GM12878 (cell line): Measurements from ENCODE around the gene STAB2. TPM values are rescaled to one million over a fixed set of nuclear protein-coding genes. Genes with fewer than 3 reads are reported as not detected.

Experiments used
- ATAC-seq: fragments of 200-7000 bp; cut with Tn5 transposase; 3 replicates; pipeline ENCODE4 v1.9.1; 2020; ENCODE audit warnings: mild to moderate bottlenecking, moderate library complexity
- BruUV-seq: library from RNA; stranded (reverse); fragments of 400-500 nt; replicated peaks from 2 replicates; lab custom pipeline; 2021; lab: Mats Ljungman, UMichigan
- CTCF ChIA-PET: fragments of 300-600 bp; sonication (Branson Sonifier 250); formaldehyde crosslinking; extraction: SDS; loops from one replicate; lab custom pipeline; 2021; ENCODE audit warnings: inconsistent platforms; lab: Yijun Ruan, JAX
- POLR2A ChIA-PET: fragments of 350-600 bp; formaldehyde crosslinking; extraction: SDS; loops from one replicate; lab custom pipeline; 2021; ENCODE audit warnings: inconsistent platforms; lab: Charles Lee
- RAD21 ChIA-PET: fragments of 300-600 bp; sonication (Branson Sonifier 250); formaldehyde crosslinking; loops from one replicate; lab custom pipeline; 2023; ENCODE audit warnings: antibody characterized with exemption; ENCODE audit not compliant: unreplicated experiment; lab: Charles Lee
- SMC1A ChIA-PET: fragments of 300-600 bp; sonication (Branson Sonifier 250); formaldehyde crosslinking; loops from one replicate; lab custom pipeline; 2023; ENCODE audit not compliant: unreplicated experiment, uncharacterized antibody; lab: Charles Lee
- DNase-seq: peaks from one replicate; pipeline ENCODE4 v3.0.0-alpha.2; 2011; ENCODE audit warnings: low read depth, low spot score
- FAIRE-seq: peaks from 3 replicates; lab custom pipeline; 2011; peaks lifted over from hg19 to GRCh38; lab: Jason Lieb, UNC
- H2AFZ ChIP-seq: 2 replicates; pipeline ENCODE4 v1.6.0; 2011; ENCODE audit warnings: low read depth, low read length, control low read depth; ENCODE audit not compliant: control insufficient read depth
- H3K27ac ChIP-seq: 2 replicates; pipeline ENCODE4 v1.5.1; 2011; ENCODE audit warnings: control low read depth; ENCODE audit not compliant: control insufficient read depth, insufficient read depth
- H3K27me3 ChIP-seq, 2 experiments: replicated peaks in 1 of 2; 2 replicates each; pipeline versions ENCODE4 v1.6.0 to v1.6.1; 2011; ENCODE audit warnings: low read length in 1 of 2; ENCODE audit not compliant: control insufficient read depth in 2 of 2, insufficient read depth in 2 of 2
- H3K36me3 ChIP-seq, 2 experiments: 2 replicates each; pipeline ENCODE4 v1.5.1; 2011; ENCODE audit warnings: low read length in 1 of 2; ENCODE audit not compliant: control insufficient read depth in 2 of 2, insufficient read depth in 2 of 2
- H3K4me1 ChIP-seq: 2 replicates; pipeline ENCODE4 v1.6.1; 2011; ENCODE audit warnings: mild to moderate bottlenecking, low read length, moderate library complexity, mixed read lengths; ENCODE audit not compliant: control insufficient read depth, insufficient read depth
- H3K4me2 ChIP-seq: 2 replicates; pipeline ENCODE4 v1.6.0; 2011; ENCODE audit warnings: control low read depth; ENCODE audit not compliant: control insufficient read depth, insufficient read depth
- H3K4me3 ChIP-seq: fragments of 200-600 bp; sonication (generic); 2 replicates; pipeline ENCODE4 v1.5.1; 2016
- H3K79me2 ChIP-seq: 2 replicates; pipeline ENCODE4 v1.6.0; 2011; ENCODE audit warnings: low read length; ENCODE audit not compliant: control insufficient read depth, insufficient read depth
- H3K9ac ChIP-seq: 2 replicates; pipeline ENCODE4 v1.8.0; 2011; ENCODE audit warnings: low read length, control low read depth, mixed read lengths; ENCODE audit not compliant: control insufficient read depth, insufficient read depth
- H3K9me3 ChIP-seq: replicated peaks from 3 replicates; pipeline ENCODE4 v1.5.1; 2011; ENCODE audit warnings: mild to moderate bottlenecking, low read length; ENCODE audit not compliant: control insufficient read depth, insufficient read depth
- H4K20me1 ChIP-seq: 2 replicates; pipeline ENCODE4 v1.6.0; 2011; ENCODE audit not compliant: control insufficient read depth, insufficient read depth
- BACH1 ChIP-seq: fragments of 450-650 bp; IDR thresholded peaks from 2 replicates; pipeline ENCODE4 v1.6.1; 2017; ENCODE audit warnings: mild to moderate bottlenecking, borderline replicate concordance
- BHLHE40 ChIP-seq, 2 experiments: fragments of 450-650 bp in 1 of 2; IDR thresholded peaks; 2 replicates each; pipeline ENCODE4 v1.6.1; 2011 to 2017; ENCODE audit warnings: low read depth in 2 of 2, borderline replicate concordance in 1 of 2, improper control_type of control experiment in 1 of 2, low read length in 1 of 2, mild to moderate bottlenecking in 1 of 2
- CEBPZ ChIP-seq: fragments of 150-350 bp; IDR thresholded peaks from 2 replicates; pipeline ENCODE4 v1.6.1; 2016; ENCODE audit warnings: low read depth, low read length
- CHD4 ChIP-seq: fragments of 200-600 bp; sonication (generic); IDR thresholded peaks from 2 replicates; pipeline ENCODE4 v1.6.1; 2016; ENCODE audit warnings: mild to moderate bottlenecking
- CTCF ChIP-seq, 3 experiments: IDR thresholded peaks in 2 of 3; conservative IDR thresholded peaks in 1 of 3; 2 replicates each; pipeline ENCODE4 v1.5.1; 2011; ENCODE audit warnings: low read depth in 3 of 3, low read length in 3 of 3, mild to moderate bottlenecking in 3 of 3, control low read depth in 2 of 3, moderate library complexity in 2 of 3, inconsistent platforms in 1 of 3, mixed read lengths in 1 of 3; ENCODE audit not compliant: control insufficient read depth in 2 of 3, insufficient read depth in 1 of 3; ENCODE audit errors: extremely low read depth in 1 of 3
- E4F1 ChIP-seq: fragments of 450-650 bp; IDR thresholded peaks from 2 replicates; pipeline ENCODE4 v1.6.1; 2018; ENCODE audit warnings: borderline replicate concordance, mild to moderate bottlenecking; ENCODE audit not compliant: partially characterized antibody
- EGR1 ChIP-seq, 2 experiments: IDR thresholded peaks; 1 replicate in 1 of 2; 2 replicates in 1 of 2; pipeline ENCODE4 v1.6.1; 2011 to 2012; ENCODE audit warnings: low read depth in 2 of 2, low read length in 2 of 2, borderline replicate concordance in 1 of 2, mild to moderate bottlenecking in 1 of 2, moderate library complexity in 1 of 2
- FOXK2 ChIP-seq: fragments of 450-650 bp; IDR thresholded peaks from 2 replicates; pipeline ENCODE4 v1.6.1; 2017; ENCODE audit warnings: mild to moderate bottlenecking, moderate library complexity
- IRF5 ChIP-seq: fragments of 450-650 bp; IDR thresholded peaks from 2 replicates; pipeline ENCODE4 v1.6.1; 2017; ENCODE audit warnings: borderline replicate concordance
- NBN ChIP-seq: fragments of 450-650 bp; IDR thresholded peaks from 2 replicates; pipeline ENCODE4 v1.6.1; 2016
- NFYB ChIP-seq: IDR thresholded peaks from 2 replicates; pipeline ENCODE4 v1.6.1; 2011; ENCODE audit warnings: low read depth, mild to moderate bottlenecking, low read length, improper control_type of control experiment, moderate library complexity; ENCODE audit not compliant: insufficient read depth
- PKNOX1 ChIP-seq: fragments of 450-650 bp; IDR thresholded peaks from 2 replicates; pipeline ENCODE4 v1.6.1; 2016; ENCODE audit warnings: mild to moderate bottlenecking
- POLR2A ChIP-seq: IDR thresholded peaks from 2 replicates; pipeline ENCODE4 v1.6.1; 2011; ENCODE audit warnings: low read depth, mild to moderate bottlenecking, low read length
- SIN3A ChIP-seq: IDR thresholded peaks from 2 replicates; pipeline ENCODE4 v1.6.1; 2012; ENCODE audit warnings: low read depth, low read length, improper control_type of control experiment
- SREBF1 ChIP-seq: IDR thresholded peaks from 2 replicates; pipeline ENCODE4 v1.6.1; 2012; ENCODE audit warnings: mild to moderate bottlenecking, low read length
- WGBS: methylation state at CpG from one replicate; pipeline ENCODE4 v1.1.6; 2016; ENCODE audit warnings: low lambda C conversion rate; ENCODE audit not compliant: insufficient replicate concordance, insufficient coverage; ENCODE audit errors: missing lambda C conversion rate; 5-methylcytosine and 5-hydroxymethylcytosine counted together
- in situ Hi-C: fragments of 300-500 bp; cut with MboI; formaldehyde crosslinking; loops from 9 replicates; pipeline ENCODE4 v1.14.3; 2018; ENCODE audit warnings: mixed read lengths
- intact Hi-C: fragments of 100-400 bp; cut with micrococcal nuclease; formaldehyde crosslinking; loops from one replicate; pipeline ENCODE4 v1.14.2; 2022; ENCODE audit not compliant: unreplicated experiment
- polyA plus RNA-seq, 11 experiments: library from polyadenylated mRNA; depleted of rRNA in 4 of 11; unstranded in 6 of 11; stranded (reverse) in 5 of 11; fragments of >200 nt; fragmentation: Nextera tagmentation in 4 of 11; fragmentation: Illumina TruSeq in 1 of 11; extraction: Ambion mirVana in 4 of 11; extraction: Trizol in 1 of 11; gene quantifications; 1 replicate in 1 of 11; 2 replicates in 10 of 11; pipeline versions ENCODE4 v1.2.1 to v1.2.3, GENCODE V29; 2011 to 2016; ENCODE audit warnings: inconsistent platforms in 2 of 11, missing spikeins in 2 of 11, low read depth in 1 of 11
- total RNA-seq, 4 experiments: library from RNA; depleted of rRNA in 3 of 4; stranded (reverse); fragments of >200 nt in 3 of 4; fragmentation: Illumina TruSeq in 1 of 4; extraction: Trizol in 1 of 4; gene quantifications; 2 replicates each; pipeline versions ENCODE4 v1.2.1 to v1.2.3, GENCODE V29; 2013 to 2021

The STAB2 gene
- total and polyA plus RNA-seq, 10 of the 15 experiments (the other 5 are each of a cell fraction or from before 2014, with no cell fraction given), result 0.37 TPM; not detected in 9

- ATAC-seq, result no peak
- Histone ChIP-seq H3K9me3 (no peaks in the 10 kb centered on the region), H3K27me3 (no peaks in the 10 kb centered on the region), H3K4me1 (no peaks in the 10 kb centered on the region), H3K9ac (no peak overlapping the region), H2AFZ (no peak overlapping the region), H3K4me2 (no peak overlapping the region), H3K79me2 (no peaks in the 10 kb centered on the region), H3K27ac (no peak overlapping the region), H3K36me3 (no peaks in the 10 kb centered on the region), H4K20me1 (no peaks in the 10 kb centered on the region), H3K4me3 (no peak overlapping the region)
- in situ Hi-C loops, result no loop called here
- intact Hi-C loops, result no loop called here
- DNase-seq, result no peak
- WGBS, result 6% methylated on average over 1 of the region's 1 CpG
- BruUV-seq, result no TSS peak
- ChIA-PET SMC1A (no interaction called here), RAD21 (no interaction called here), POLR2A (no interaction called here), CTCF (no interaction called here)
- FAIRE-seq, result no peak
- TF ChIP-seq CHD4 (no peak), POLR2A (no peak), SREBF1 (no peak), NFYB (no peak), NBN (no peak), E4F1 (no peak), PKNOX1 (no peak), BACH1 (no peak), SIN3A (no peak), BHLHE40 (IDR thresholded peaks at IDR 0.05; ENCODE audit: borderline replicate concordance in 1 of 2, low read depth in 2 of 2, low read length in 1 of 2) (no peak), EGR1 (IDR thresholded peaks at IDR 0.05; ENCODE audit: borderline replicate concordance in 1 of 2, low read depth in 2 of 2, low read length in 2 of 2) (no peak), CTCF (IDR thresholded peaks at IDR 0.05 in 2 of 3, conservative IDR thresholded peaks at IDR 0.05 in 1 of 3; ENCODE audit: control insufficient read depth in 2 of 3, extremely low read depth in 1 of 3, insufficient read depth in 1 of 3, low read depth in 3 of 3, low read length in 3 of 3) (no peak), CEBPZ (no peak), IRF5 (no peak), FOXK2 (no peak)
Observed at GRCh38 chr12:103737881-103738280, 150.8 kb downstream of the STAB2 start.
